NCI-H1436 treated with DMSO at 0.1 percent for 48 hours (cell line): ENCODE measurements around the gene HIVEP3.

Experiments
- DNase-seq: peaks from one replicate; lab custom pipeline; 2025; lab: John Stamatoyannopoulos, UW

The HIVEP3 gene

GRCh38 chr1:41762251-41762650 lies 156.5 kb downstream of the HIVEP3 start:
- no peak for DNase-seq

- no peak for DNase-seq
These were observed 159.7 kb downstream of the HIVEP3 start for GRCh38 chr1:41758904-41759548.

- no peak for DNase-seq
These were observed 160.2 kb downstream of the HIVEP3 start for GRCh38 chr1:41758500-41758899.

GRCh38 chr1:41754540-41754939 lies 164.2 kb downstream of the HIVEP3 start:
- no peak for DNase-seq

- DNase-seq = no peak
These were observed 166.1 kb downstream of the HIVEP3 start for GRCh38 chr1:41752514-41753170.

- DNase-seq = no peak
These were observed 166.8 kb downstream of the HIVEP3 start for GRCh38 chr1:41751804-41752513.

GRCh38 chr1:41749991-41750745 lies 168.6 kb downstream of the HIVEP3 start:
- DNase-seq = no peak

- DNase-seq = no peak
These were observed 173.7 kb downstream of the HIVEP3 start for GRCh38 chr1:41745022-41745421.

GRCh38 chr1:41743366-41743765 lies 175.4 kb downstream of the HIVEP3 start:
- DNase-seq = no peak

GRCh38 chr1:41742219-41742618 lies 176.5 kb downstream of the HIVEP3 start:
- DNase-seq = no peak

- DNase-seq = no peak
These were observed 177.5 kb downstream of the HIVEP3 start for GRCh38 chr1:41741244-41741643.

GRCh38 chr1:41740630-41741239 lies 178.0 kb downstream of the HIVEP3 start:
- no peak for DNase-seq

- DNase-seq = no peak
These were observed 178.7 kb downstream of the HIVEP3 start for GRCh38 chr1:41740058-41740457.

- no peak for DNase-seq
These were observed 179.4 kb downstream of the HIVEP3 start for GRCh38 chr1:41739061-41739955.

GRCh38 chr1:41738475-41738874 lies 180.2 kb downstream of the HIVEP3 start:
- no peak for DNase-seq

- no peak for DNase-seq
These were observed 180.7 kb downstream of the HIVEP3 start for GRCh38 chr1:41738006-41738405.

- DNase-seq = no peak
These were observed 183.0 kb downstream of the HIVEP3 start for GRCh38 chr1:41735631-41736260.

GRCh38 chr1:41735139-41735538 lies 183.6 kb downstream of the HIVEP3 start:
- DNase-seq = no peak

GRCh38 chr1:41734201-41734970 lies 184.3 kb downstream of the HIVEP3 start:
- no peak for DNase-seq

GRCh38 chr1:41733725-41734124 lies 185.0 kb downstream of the HIVEP3 start:
- no peak for DNase-seq
